GM12891 (cell line): ENCODE results near the gene NKAPD1.
A peak's percentile ranks its signal among the peaks of the same experiment; 100 is the strongest.
"Not testable (repeated sequence)": the region's sequence is repeated elsewhere in the genome, so short reads cannot be mapped to it uniquely, and the experiment has no call there.

Source experiments
- DNase-seq: peaks from one replicate; pipeline ENCODE4 v3.0.0; 2011; ENCODE audit warnings: low spot score; ENCODE audit not compliant: insufficient read length
- FAIRE-seq: peaks from 2 replicates; lab custom pipeline; 2011; peaks lifted over from hg19 to GRCh38; lab: Jason Lieb, UNC
- PAX5 ChIP-seq: IDR thresholded peaks from 2 replicates; pipeline ENCODE4 v1.6.1; 2011; ENCODE audit warnings: low read length, moderate library complexity, mild to moderate bottlenecking; ENCODE audit not compliant: insufficient read depth, severe bottlenecking
- POLR2A ChIP-seq: IDR thresholded peaks from 2 replicates; pipeline ENCODE4 v1.6.1; 2011; ENCODE audit warnings: low read depth, low read length, control low read depth
- POLR2AphosphoS5 ChIP-seq: IDR thresholded peaks from 2 replicates; pipeline ENCODE4 v1.6.1; 2011; ENCODE audit warnings: low read depth, low read length, control low read depth
- POU2F2 ChIP-seq: IDR thresholded peaks from 2 replicates; pipeline ENCODE4 v1.6.1; 2011; ENCODE audit warnings: low read depth, mild to moderate bottlenecking, control low read depth, low read length, moderate library complexity
- SPI1 ChIP-seq: IDR thresholded peaks from 2 replicates; pipeline ENCODE4 v1.6.1; 2011; ENCODE audit warnings: low read depth, low read length, control low read depth
- TAF1 ChIP-seq: IDR thresholded peaks from 2 replicates; pipeline ENCODE4 v1.6.1; 2011; ENCODE audit warnings: low read depth, low read length, control low read depth

NKAPD1 gene

DNA sequence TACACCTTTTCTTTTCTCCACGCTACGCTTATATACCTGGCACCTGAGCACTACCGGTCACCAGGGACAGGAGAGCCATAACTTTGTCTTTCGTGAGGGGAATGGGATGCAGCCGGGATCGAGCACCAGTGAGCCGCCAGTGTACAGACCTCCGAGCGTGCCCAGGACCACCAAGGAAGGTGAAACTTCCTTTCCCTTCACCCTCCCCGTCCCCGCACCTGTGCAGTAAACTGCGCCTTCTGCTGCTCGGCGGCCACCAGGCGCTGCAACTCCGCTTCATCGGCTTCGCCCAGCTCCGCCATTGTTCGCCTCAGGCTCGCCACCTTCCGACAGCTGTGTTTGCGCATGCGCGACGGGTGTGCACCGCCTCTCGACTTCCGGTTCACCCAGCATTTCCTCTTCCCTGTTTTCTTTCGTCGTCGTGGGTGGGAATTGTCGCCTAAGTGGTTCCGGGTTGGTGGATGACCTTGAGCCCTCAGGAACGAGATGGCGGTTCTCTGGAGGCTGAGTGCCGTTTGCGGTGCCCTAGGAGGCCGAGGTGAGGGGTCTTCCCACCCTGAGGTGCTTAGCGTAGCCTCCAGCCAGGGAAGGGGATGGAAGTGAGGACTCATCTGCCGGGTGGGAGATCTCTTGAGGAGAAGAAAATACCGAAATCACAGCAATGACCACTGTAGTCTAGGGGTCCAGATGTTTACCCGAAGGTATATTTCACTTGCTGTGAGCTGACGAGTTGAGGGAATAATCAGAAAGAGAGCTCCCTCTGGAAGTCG, 12.5 kb downstream of the NKAPD1 start, which contains the start of the genes SDHD and TIMM8B:
Gene SDHD, plus strand, starts transcription at position 452 of the 770 bp plus-strand sequence. Its CDS starts 35 bp downstream, at position 487.
Gene TIMM8B, minus strand, starts transcription at position 335 of the 770 bp plus-strand sequence. Its CDS starts 33 bp downstream, at position 302.
- TF ChIP-seq TAF1 (peak; percentile 89), PAX5 (peak; percentile 59), POLR2A (peak; percentile 88), SPI1 (peak; percentile 83), POU2F2 (peak; percentile 41; the same call in 1 of the 2 replicates), POLR2AphosphoS5 (peak; percentile 87)
- DNase-seq (peak; percentile 79), FAIRE-seq (peak; percentile 99)

DNA sequence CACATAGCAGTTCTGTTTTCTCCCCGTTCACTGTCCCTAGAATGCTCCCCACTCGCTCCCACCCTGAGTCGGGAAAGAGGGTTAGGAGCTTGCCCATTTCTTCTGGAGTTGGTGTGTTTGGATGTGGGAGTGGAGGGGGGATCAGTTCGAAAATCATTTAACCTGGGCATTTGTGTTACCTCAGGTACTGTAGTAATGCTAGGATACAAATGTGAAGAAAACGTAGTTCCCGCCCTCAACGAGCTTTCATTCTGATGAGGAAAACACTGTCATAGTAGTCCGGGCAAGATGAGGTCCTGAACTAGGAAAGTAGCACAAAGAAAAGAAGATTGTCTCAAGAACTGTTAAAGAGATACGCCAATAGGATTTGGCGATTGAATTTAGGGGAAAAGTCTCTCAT, 13.1 kb downstream of the NKAPD1 start:
- no peak for TF ChIP-seq POLR2AphosphoS5
- TF ChIP-seq POU2F2, result no peak
- TF ChIP-seq SPI1, result no peak
- no peak for TF ChIP-seq TAF1
- TF ChIP-seq POLR2A, result no peak
- TF ChIP-seq PAX5, result no peak
- FAIRE-seq, result no peak
- no peak for DNase-seq

DNA sequence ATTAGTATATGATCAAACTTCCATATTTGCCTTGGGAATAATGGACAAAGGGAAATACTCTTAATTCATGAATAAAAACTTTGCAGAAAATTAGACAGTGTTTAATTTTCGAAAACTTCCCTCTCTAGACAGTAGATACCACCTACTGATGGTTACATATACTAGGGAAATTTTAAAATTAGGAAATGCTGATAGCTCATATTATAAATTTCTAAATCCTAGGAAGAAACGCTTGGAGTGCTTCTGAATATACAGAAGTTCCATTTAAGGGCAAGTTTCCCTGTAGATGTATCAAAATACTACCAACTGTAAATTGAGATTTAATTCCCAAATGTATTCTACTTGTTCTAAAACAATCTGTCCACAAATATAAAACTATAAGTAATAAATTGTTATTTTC, 21.2 kb downstream of the NKAPD1 start:
- DNase-seq, FAIRE-seq: not testable (repeated sequence)

DNA sequence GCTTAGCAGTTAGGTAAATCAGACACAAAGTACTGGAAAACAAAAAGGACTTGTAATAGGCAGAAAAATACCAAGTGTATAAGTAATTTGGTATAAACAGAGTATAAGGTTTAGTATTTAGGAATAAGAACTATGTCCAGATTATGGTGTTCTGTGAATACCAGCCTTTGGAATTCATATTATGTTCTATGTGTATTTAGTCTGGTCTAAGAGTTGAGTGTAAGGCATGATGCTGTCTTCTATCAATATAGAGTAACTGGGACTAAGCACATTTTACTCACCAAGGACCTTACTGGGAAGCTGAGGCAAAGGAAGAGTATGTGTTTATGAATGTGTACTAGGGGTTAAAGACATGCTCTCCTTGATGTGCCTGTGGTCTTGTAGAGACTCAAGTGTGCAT, 22.1 kb downstream of the NKAPD1 start:
- TF ChIP-seq SPI1 (no peak), PAX5 (no peak), TAF1 (no peak), POU2F2 (no peak), POLR2A (no peak)
- DNase-seq, result no peak
- FAIRE-seq, result no peak

DNA sequence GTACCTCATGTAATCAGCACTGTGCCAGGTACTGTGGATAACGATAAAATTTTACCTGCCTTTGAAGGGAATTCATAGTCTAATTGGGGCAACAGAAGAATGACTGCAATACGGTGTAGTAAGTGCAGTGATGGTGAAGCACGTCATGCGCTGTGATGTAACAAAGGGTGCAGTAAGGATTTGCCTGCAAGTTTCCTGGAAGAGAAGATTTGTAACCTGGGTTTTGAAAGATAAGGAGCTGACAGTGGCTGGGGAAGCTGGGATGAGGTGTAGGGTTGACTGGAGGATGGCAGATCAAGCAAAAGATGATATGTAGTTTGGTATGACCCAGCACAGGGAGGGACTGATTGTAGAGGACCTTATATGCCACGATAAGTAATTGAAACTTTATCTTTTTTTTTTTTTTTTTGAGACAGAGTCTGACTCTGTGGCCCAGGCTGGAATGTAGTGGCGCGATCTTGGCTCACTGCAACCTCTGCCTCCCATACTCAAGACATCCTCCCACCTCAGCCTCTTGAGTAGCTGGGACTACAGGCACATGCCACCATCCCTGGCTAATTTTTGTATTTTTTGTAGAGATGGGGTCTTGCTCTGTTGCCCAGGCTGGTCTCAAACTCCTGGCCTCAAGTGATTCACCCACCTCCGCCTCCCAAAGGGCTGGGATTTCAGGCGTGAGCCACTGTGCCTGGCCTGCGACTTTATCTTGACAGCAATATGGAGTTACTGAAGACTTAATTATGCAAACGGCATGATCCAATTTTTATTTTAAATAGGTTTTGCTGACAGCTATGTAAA, 23.8 kb downstream of the NKAPD1 start:
- DNase-seq (no peak), FAIRE-seq (no peak)
- TF ChIP-seq PAX5 (no peak), SPI1 (no peak), POU2F2 (no peak), TAF1 (no peak), POLR2A (no peak), POLR2AphosphoS5 (no peak)

DNA sequence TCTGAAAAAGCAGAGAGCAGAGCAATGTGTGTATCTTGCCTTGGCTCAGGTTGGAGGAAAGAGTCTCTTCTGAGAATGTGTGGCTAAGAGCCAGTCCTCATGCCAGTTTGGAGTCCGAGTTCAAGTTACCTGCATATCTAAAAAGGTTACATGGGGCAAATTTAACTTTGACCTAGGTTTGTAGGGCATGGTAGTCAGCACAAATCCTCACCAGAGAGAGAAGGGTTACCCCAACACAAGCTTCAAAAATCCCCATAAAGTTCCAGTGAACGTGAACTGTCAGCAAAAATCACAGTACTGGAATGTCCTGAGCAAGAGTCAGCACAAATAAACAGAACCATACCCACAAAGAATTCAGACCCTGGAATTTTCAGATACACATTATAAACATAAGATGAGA, 26.4 kb downstream of the NKAPD1 start:
- no peak for TF ChIP-seq POLR2AphosphoS5
- no peak for TF ChIP-seq SPI1
- TF ChIP-seq POLR2A, result no peak
- TF ChIP-seq POU2F2, result no peak
- TF ChIP-seq TAF1, result no peak
- TF ChIP-seq PAX5, result no peak
- DNase-seq (no peak), FAIRE-seq (no peak)

DNA sequence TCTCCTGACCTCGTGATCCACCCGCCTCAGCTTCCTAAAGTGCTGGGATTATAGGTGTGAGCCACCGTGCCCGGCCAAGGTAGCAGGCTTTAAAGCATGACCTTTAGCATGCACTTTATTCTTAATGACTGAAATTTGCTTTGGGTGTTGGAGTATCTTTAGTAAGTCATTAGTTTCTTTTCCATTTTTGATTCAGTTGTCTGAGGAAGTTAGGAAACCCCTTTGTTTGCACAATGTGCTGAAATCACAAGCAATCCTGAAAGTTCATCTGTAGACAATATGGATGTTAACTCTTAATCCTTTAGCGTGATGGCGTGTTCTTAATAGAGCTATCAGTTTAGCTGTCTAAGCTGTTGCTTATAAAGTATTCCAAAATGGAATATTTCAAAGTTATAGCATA, 29.3 kb downstream of the NKAPD1 start:
- DNase-seq (no peak), FAIRE-seq (no peak)
- TF ChIP-seq POU2F2 (no peak), POLR2AphosphoS5 (no peak), SPI1 (no peak), PAX5 (no peak), TAF1 (no peak), POLR2A (no peak)

DNA sequence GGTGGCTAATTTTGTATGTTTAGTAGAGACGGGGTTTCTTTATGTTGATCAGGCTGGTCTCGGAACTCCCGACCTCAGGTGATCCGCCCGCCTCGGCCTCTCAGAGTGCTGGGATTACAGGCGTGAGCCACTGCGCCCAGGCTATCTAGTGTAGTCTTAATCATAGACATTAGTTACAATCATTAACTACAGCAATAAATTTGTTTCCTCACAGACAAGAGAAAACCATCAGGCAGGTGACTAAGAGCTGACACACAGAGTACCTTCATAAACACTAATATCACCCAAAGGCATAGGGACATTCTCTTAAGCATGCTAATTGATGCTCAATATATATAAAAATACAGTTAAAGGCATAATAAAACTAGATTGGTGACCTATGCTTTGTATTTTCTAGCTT, 32.0 kb downstream of the NKAPD1 start:
- no peak for TF ChIP-seq POU2F2
- no peak for TF ChIP-seq SPI1
- no peak for TF ChIP-seq PAX5
- TF ChIP-seq POLR2AphosphoS5, result no peak
- no peak for TF ChIP-seq TAF1
- no peak for TF ChIP-seq POLR2A
- DNase-seq (no peak), FAIRE-seq (no peak)
